ENCODE measurements around the gene C6orf89.

C6orf89 gene

DNA sequence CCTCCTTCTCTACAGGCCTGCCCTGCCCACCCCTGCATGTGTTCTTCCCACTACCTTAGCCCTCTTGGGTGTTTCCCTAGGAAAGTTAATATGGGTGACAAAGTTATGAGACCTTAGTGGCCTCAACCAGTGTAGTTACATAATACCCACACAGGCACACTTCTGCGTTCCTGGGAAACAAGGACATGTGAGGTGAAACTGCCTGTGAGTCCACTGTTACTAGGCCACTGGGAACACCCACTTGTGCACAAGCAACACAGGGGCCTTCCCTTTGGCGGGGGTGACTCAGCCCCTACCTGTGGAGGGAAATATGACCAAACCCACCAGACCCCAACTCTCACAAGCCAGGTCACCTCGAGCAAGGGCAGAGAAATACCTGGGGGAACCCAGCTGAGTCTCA lies 81.5 kb downstream of the C6orf89 start:
- Histone ChIP-seq H3K27me3 (ENCODE audit: control insufficient read depth, insufficient read depth, low read length, poor library complexity, severe bottlenecking) (no peaks in the 10 kb centered on the region), H3K4me1 (ENCODE audit: control insufficient read depth, insufficient read depth, low read length) (peaks cover 8% of the 10 kb centered on the region), H3K4me3 (ENCODE audit: insufficient read depth, low read depth, low read length) (no peak overlapping the region), H3K27ac (ENCODE audit: insufficient read depth, low read depth, low read length, poor library complexity, severe bottlenecking) (no peak overlapping the region), H3K36me3 (ENCODE audit: control insufficient read depth, insufficient read depth, low read length) (peaks cover 41% of the 10 kb centered on the region), H3K9me3 (ENCODE audit: control insufficient read depth, low read length) (no peaks in the 10 kb centered on the region)
- 89 to 93% methylated on average over 3 of the region's 3 CpGs for WGBS, 2 experiments

DNA sequence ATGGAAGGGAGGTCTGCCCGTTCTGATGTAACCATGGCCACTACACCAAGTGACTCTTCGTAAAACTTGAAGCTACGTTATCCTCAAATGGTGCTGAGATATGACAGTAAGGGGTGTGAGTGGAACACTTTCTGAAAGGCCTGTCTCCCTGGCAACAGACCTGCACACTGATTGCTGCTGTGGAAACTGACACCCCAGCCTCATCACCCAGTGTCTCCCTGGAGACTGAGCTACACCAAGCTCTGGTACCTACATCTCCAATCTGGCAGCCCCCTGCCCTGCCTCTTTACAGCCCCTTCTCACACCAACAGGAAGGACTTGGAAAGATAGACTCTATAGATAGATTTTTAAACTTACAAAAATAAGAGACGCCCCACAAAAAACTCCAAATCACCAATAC lies 82.0 kb downstream of the C6orf89 start:
- 97 to 98% methylated on average over 4 of the region's 4 CpGs for WGBS, 2 experiments
- no peak overlapping the region for H3K27ac ChIP-seq (ENCODE audit: insufficient read depth, low read depth, low read length, poor library complexity, severe bottlenecking)
- H3K27me3 ChIP-seq (ENCODE audit: control insufficient read depth, insufficient read depth, low read length, poor library complexity, severe bottlenecking), result no peaks in the 10 kb centered on the region
- no peak overlapping the region for H3K4me3 ChIP-seq (ENCODE audit: insufficient read depth, low read depth, low read length)
- no peaks in the 10 kb centered on the region for H3K9me3 ChIP-seq (ENCODE audit: control insufficient read depth, low read length)
- peaks cover 8% of the 10 kb centered on the region for H3K4me1 ChIP-seq (ENCODE audit: control insufficient read depth, insufficient read depth, low read length)
- peaks cover 44% of the 10 kb centered on the region for H3K36me3 ChIP-seq (ENCODE audit: control insufficient read depth, insufficient read depth, low read length)

DNA sequence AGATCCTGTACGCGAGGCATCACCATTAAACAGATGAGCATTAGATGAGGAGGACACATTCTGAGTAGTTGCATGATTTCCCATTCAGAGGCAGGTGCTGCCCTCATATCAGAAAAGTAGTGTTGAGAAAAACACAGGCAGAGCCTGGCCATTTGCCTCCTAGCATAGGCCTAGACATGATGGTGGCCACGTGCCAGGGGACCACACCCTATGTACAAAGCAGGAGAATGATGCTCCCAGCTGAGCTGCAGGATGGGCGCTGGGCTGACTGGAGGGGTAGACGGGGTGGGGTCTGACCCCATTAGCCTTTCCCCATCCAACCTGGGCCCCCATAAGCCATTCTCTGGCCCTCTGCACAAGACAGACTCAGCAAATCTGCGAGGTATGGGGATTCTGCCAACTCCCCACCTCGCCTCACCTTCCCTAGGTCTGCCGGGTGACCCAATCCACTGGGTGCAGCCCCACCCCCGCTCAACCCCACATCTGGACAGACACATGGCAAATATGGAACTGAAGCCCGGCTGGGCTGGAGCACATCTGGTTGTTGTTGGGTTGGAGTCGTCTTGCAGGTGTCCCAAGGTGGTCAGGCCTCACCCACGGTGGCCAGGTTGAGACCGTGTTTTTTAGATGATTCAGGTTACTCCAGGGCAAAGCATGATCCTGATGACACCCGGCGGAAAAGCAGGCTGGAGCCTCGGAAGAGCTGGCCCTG lies 82.7 kb downstream of the C6orf89 start:
- Histone ChIP-seq H3K9me3 (ENCODE audit: control insufficient read depth, low read length) (no peaks in the 10 kb centered on the region), H3K4me1 (ENCODE audit: control insufficient read depth, insufficient read depth, low read length) (peaks cover 5% of the 10 kb centered on the region), H3K27me3 (ENCODE audit: control insufficient read depth, insufficient read depth, low read length, poor library complexity, severe bottlenecking) (no peaks in the 10 kb centered on the region), H3K27ac (ENCODE audit: insufficient read depth, low read depth, low read length, poor library complexity, severe bottlenecking) (no peak overlapping the region), H3K4me3 (ENCODE audit: insufficient read depth, low read depth, low read length) (no peak overlapping the region), H3K36me3 (ENCODE audit: control insufficient read depth, insufficient read depth, low read length) (peaks cover 50% of the 10 kb centered on the region)
- 95% methylated on average over 16 of the region's 16 CpGs for WGBS, 2 experiments

DNA sequence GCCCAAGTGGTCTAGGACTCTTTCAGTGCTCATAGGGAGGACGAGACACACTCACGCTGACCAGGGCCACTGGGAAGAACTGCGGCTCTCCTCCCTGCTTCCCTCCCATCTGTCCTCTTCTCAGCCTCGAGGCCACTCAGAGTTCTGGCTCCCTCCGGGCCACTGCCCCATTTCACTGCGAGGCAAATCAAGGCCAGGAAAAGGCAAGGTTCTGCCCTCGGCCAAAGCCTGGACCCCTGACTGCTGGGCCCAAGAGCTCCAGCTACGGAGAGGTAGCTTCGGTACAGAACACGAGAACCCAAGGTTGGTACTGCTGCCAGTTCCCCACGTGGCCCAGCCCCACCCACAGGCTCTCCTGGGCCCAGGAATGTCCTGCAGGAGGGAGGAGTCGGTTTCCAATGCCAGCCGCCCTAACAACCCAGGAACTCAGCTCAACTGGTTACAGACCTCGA lies 83.5 kb downstream of the C6orf89 start:
- H3K9me3 ChIP-seq (ENCODE audit: control insufficient read depth, low read length), result no peaks in the 10 kb centered on the region
- no peak overlapping the region for H3K4me3 ChIP-seq (ENCODE audit: insufficient read depth, low read depth, low read length)
- no peak overlapping the region for H3K27ac ChIP-seq (ENCODE audit: insufficient read depth, low read depth, low read length, poor library complexity, severe bottlenecking)
- no peaks in the 10 kb centered on the region for H3K4me1 ChIP-seq (ENCODE audit: control insufficient read depth, insufficient read depth, low read length)
- peaks cover 55% of the 10 kb centered on the region for H3K36me3 ChIP-seq (ENCODE audit: control insufficient read depth, insufficient read depth, low read length)
- no peaks in the 10 kb centered on the region for H3K27me3 ChIP-seq (ENCODE audit: control insufficient read depth, insufficient read depth, low read length, poor library complexity, severe bottlenecking)
- WGBS, 2 experiments, result 94% methylated on average over 14 of the region's 14 CpGs

DNA sequence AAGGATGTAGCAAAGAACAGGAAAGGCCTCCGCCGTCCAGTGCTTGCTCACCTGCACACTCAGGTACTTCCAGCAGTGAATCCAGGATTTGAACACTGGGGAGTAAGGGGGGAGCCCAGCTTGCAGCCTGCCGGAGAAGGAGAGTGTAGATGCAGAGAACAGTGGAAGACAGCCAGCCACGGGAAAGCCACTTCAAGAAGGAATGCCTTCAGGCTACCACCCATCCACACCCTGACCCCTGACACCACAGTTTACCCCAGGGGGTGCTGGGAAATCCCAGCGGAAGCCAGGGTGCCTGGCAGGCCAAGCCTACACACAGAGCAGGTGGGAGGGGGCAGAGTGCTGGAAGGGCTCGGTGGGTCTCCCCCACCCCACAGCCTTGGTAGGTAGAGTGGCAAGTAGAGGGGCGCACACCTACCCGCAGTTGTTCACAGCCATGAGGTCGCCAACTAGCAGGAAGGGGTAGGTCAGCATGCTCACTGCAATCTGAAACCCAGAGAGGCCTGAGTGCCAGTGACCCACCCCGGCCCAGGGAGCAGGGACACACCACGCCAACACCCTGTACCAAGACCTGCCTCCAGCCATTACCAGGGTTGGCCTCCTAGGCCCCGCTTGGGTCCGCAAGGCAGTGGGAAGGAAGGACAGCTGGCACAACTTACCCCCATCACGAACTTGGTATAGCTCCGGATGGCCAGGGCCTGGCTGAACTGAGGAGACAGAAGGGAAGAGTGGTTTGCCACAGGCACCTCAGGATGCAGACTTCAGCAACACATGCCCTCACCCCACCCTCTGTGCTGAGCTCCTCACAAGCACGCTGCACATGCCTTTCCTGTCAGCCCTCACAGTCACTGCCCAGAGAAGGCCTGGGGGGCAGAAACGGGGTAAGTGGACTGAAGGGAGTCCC lies 84.5 kb downstream of the C6orf89 start:
- Histone ChIP-seq H3K9me3 (ENCODE audit: control insufficient read depth, low read length) (no peaks in the 10 kb centered on the region), H3K27me3 (ENCODE audit: control insufficient read depth, insufficient read depth, low read length, poor library complexity, severe bottlenecking) (no peaks in the 10 kb centered on the region), H3K4me1 (ENCODE audit: control insufficient read depth, insufficient read depth, low read length) (no peaks in the 10 kb centered on the region), H3K27ac (ENCODE audit: insufficient read depth, low read depth, low read length, poor library complexity, severe bottlenecking) (no peak overlapping the region), H3K36me3 (ENCODE audit: control insufficient read depth, insufficient read depth, low read length) (peaks cover 65% of the 10 kb centered on the region), H3K4me3 (ENCODE audit: insufficient read depth, low read depth, low read length) (no peak overlapping the region)
- WGBS, 2 experiments, result 94 to 95% methylated on average over 17 of the region's 17 CpGs

DNA sequence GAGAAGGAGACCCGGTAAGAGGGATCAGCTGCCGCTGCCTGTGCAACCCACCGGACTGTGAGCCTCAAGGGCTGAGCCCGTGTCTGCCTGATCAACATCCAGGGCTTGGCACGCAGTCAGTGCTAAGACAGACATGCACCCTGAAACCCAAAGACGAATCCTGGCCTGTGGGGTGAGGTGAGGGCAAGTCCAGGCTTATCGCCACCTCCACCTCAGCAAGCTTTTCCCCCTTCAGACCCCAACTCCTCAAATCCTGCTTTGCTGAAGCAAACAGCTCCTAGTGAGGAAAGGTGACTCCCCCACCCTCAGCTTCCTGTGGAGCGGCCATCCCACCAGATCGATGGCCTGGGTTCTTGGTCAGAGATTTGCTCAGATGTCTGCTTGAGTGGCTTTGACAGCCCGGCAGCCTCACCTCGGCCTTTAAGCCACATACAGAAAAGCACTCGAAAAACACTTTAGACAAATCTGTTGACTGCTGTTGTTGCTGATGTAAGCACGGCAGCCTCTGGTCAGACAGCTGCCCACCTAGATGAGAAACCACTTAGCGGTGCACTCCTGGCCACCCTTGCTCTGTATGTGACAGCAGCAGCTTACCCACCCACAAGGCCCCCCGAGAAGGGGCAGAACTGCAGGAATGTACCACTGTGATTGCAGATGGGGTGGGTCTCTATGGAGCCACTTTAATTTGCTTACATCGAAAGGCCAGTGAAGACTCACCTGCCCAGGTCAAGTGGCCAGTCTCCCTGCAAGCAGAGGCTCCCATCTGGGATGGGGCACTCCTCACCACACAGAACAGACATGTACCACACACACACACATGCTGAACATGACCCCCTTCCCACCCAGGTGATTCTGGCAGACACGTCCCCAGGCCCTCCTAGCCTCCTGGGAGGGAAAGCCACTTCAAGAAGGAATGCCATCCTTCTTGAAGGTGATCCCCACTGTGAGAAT lies 85.4 kb downstream of the C6orf89 start:
- peaks cover 74% of the 10 kb centered on the region for H3K36me3 ChIP-seq (ENCODE audit: control insufficient read depth, insufficient read depth, low read length)
- WGBS, 2 experiments, result 89 to 91% methylated on average over 17 of the region's 17 CpGs
- no peaks in the 10 kb centered on the region for H3K4me1 ChIP-seq (ENCODE audit: control insufficient read depth, insufficient read depth, low read length)
- no peaks in the 10 kb centered on the region for H3K9me3 ChIP-seq (ENCODE audit: control insufficient read depth, low read length)
- H3K27ac ChIP-seq (ENCODE audit: insufficient read depth, low read depth, low read length, poor library complexity, severe bottlenecking), result no peak overlapping the region
- H3K27me3 ChIP-seq (ENCODE audit: control insufficient read depth, insufficient read depth, low read length, poor library complexity, severe bottlenecking), result no peaks in the 10 kb centered on the region
- no peak overlapping the region for H3K4me3 ChIP-seq (ENCODE audit: insufficient read depth, low read depth, low read length)

DNA sequence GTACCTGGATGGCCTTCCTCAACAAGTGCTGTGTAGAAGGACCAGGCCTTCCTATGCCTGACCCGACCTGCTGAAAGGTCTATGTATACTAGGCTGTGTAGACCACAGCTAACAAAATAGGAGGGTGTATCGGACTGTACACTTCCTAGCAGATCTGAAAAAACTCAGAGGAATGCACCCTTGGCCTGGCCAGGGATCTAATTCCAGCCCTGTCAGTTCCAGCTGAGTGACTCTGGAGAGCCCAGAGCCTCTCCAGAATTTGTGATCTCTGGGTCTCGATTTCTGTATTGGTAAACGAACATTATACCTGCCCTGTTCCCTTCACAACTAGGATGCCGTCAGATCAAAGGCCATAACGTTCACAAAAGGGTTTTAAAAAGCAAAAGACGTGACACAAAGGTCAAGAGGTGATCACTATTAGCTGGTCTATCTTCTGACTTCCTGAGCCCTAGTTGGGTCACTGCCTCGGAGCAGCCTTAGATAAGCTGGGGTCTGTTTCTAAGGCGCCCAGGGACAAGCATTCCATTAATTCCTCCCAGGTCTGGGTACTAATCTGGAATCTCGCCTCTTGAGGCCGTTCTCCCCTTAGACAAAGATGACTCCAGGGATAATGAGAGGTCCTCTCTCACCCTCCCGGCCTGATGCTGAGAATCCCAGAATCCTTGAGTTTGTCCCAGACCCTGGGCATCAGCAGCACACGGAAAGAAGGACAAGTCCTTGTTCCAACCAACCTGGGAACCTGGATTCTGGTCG lies 86.3 kb downstream of the C6orf89 start:
- WGBS, 2 experiments, result 93 to 95% methylated on average over 14 of the region's 14 CpGs
- H3K4me3 ChIP-seq (ENCODE audit: insufficient read depth, low read depth, low read length), result no peak overlapping the region
- H3K9me3 ChIP-seq (ENCODE audit: control insufficient read depth, low read length), result no peaks in the 10 kb centered on the region
- peaks cover 83% of the 10 kb centered on the region for H3K36me3 ChIP-seq (ENCODE audit: control insufficient read depth, insufficient read depth, low read length)
- H3K27ac ChIP-seq (ENCODE audit: insufficient read depth, low read depth, low read length, poor library complexity, severe bottlenecking), result no peak overlapping the region
- H3K27me3 ChIP-seq (ENCODE audit: control insufficient read depth, insufficient read depth, low read length, poor library complexity, severe bottlenecking), result no peaks in the 10 kb centered on the region
- H3K4me1 ChIP-seq (ENCODE audit: control insufficient read depth, insufficient read depth, low read length), result no peaks in the 10 kb centered on the region

DNA sequence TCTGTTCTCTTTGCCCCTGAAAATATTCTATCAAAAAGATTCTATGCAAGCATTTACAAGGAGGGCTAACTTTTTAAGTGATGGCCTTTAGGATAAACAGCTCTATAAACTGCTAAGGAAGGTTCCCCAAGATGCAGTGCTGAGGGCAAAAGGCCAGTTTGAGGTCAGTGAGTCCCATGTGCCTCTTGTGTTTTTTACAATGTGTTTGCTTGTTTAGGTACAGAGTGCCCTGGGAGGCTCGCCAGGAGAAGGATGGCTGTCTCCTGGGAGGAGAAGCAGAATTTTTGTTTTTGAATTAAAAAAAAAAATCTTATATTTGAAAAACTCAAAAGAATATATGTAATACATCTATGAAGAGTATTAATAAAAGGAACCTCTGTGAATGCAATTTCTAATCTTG lies 87.4 kb downstream of the C6orf89 start:
- WGBS, 2 experiments, result 100% methylated on average over 1 of the region's 1 CpG; no CpG with 5 or more reads in 1 of the 2 experiments
- no peak overlapping the region for H3K27ac ChIP-seq (ENCODE audit: insufficient read depth, low read depth, low read length, poor library complexity, severe bottlenecking)
- H3K9me3 ChIP-seq (ENCODE audit: control insufficient read depth, low read length), result no peaks in the 10 kb centered on the region
- no peaks in the 10 kb centered on the region for H3K27me3 ChIP-seq (ENCODE audit: control insufficient read depth, insufficient read depth, low read length, poor library complexity, severe bottlenecking)
- no peaks in the 10 kb centered on the region for H3K4me1 ChIP-seq (ENCODE audit: control insufficient read depth, insufficient read depth, low read length)
- no peak overlapping the region for H3K4me3 ChIP-seq (ENCODE audit: insufficient read depth, low read depth, low read length)
- H3K36me3 ChIP-seq (ENCODE audit: control insufficient read depth, insufficient read depth, low read length), result peaks cover 92% of the 10 kb centered on the region

DNA sequence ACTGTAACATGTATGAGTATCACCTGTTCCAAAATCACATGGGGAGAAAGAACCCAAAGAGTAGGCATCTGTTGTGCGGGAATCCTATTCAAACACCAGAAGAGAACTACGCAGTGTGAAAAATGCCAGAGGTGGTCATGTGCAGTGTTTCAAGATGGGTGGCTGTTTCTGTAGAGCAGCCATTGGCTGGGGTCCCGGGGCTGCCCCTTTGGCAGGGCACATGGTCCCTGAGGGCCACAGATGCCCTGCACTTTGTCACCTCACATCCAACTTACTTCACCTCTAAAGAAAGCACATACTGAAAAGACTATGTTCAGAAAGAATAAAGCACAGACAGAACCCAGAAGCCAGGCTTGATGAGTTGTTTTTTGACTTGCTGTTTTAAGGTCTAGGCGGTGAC lies 87.9 kb downstream of the C6orf89 start:
- H3K9me3 ChIP-seq (ENCODE audit: control insufficient read depth, low read length), result no peaks in the 10 kb centered on the region

More for the DNA sequence above, 87.9 kb downstream of the C6orf89 start:
- peaks cover 92% of the 10 kb centered on the region for H3K36me3 ChIP-seq (ENCODE audit: control insufficient read depth, insufficient read depth, low read length)
- no peak overlapping the region for H3K4me3 ChIP-seq (ENCODE audit: insufficient read depth, low read depth, low read length)
- 90 to 95% methylated on average over 4 of the region's 4 CpGs for WGBS, 2 experiments
- no peak overlapping the region for H3K27ac ChIP-seq (ENCODE audit: insufficient read depth, low read depth, low read length, poor library complexity, severe bottlenecking)
- H3K27me3 ChIP-seq (ENCODE audit: control insufficient read depth, insufficient read depth, low read length, poor library complexity, severe bottlenecking), result no peaks in the 10 kb centered on the region
- no peaks in the 10 kb centered on the region for H3K4me1 ChIP-seq (ENCODE audit: control insufficient read depth, insufficient read depth, low read length)

Data from ectodermal cell (in vitro differentiated cells).